CD4-positive, alpha-beta T cell treated with Interleukin-10 for 1 hour (primary cell): Measurements from ENCODE around the gene CACNB4.
"Not testable (repeated sequence)": the region's sequence is repeated elsewhere in the genome, so short reads cannot be mapped to it uniquely, and the experiment has no call there.

Experiments
- DNase-seq: peaks from one replicate; pipeline ENCODE4 v3.0.0-alpha.2; 2020

The CACNB4 gene

DNA sequence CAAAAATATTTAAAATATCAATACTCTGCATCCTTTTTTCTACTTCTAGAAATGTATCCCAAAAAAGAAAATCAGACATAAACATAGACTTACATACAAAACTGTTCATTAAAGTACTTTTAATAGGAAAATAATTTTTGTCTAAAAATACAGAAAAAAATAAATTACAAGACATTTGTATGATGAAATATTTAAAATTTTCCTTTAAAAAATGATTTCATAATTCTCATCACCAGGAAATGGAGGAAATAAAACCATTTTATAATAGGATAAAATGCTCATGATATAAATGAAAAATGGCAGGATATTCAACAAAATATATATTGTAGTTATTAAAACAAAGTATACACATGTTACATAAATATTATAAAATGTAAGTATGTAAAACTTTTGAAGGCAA lies 295.0 kb downstream of the CACNB4 start:
- no peak for DNase-seq

DNA sequence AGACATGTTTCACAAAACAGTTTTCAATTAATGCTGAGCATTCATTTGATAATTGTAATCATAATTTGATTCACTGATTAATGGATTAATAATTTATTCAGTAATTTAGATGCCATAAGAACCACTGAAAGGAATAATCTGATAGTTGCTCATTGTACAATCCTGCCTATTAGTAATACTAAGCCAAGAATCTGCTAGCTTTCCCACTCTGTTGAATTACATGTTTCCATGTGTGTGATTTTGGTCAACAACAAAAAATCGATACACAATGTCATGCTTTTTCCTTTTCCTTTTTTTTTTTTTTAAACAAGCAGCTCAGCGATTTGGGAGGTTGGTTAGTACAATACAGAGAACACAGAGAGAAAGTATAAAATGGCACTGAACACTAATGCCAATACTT lies 296.5 kb downstream of the CACNB4 start:
- DNase-seq: no peak

DNA sequence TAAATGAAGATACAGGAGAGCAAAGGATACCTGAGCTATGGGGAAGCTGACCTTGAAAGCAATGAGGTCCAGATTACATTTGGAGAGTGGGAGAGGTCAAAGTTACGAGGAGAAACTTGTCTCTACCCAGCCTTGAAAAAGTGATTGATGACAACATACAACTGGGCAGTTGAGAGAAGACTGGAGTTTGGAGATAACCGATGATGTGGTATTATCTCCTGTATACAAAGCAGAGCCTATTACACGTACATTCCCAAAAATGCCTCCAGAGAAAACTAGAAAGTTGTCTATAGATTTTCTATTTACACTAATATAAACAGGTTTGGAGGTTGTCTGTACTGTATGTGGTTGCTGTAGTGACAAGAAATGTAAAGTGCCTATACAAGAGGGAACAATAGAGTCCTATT lies 299.0 kb downstream of the CACNB4 start:
- no peak for DNase-seq

DNA sequence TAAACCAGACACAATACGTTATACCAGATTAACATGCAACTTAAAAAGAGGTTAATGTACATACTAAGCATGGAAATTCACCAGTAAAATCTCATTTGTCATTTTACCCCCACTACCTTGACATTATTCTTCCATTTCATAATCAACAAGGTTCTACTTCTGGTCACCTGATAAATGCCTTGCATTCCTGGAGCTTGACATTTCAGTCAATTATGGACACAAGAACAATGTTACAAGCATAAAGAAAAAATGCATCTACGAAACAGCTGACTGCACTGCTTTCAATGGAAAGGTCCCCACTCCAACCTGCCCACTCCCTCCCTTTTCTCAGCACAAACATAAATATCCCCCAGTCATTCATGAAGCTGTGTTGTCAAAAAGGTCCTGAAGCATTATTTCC lies 302.1 kb downstream of the CACNB4 start:
- no peak for DNase-seq

DNA sequence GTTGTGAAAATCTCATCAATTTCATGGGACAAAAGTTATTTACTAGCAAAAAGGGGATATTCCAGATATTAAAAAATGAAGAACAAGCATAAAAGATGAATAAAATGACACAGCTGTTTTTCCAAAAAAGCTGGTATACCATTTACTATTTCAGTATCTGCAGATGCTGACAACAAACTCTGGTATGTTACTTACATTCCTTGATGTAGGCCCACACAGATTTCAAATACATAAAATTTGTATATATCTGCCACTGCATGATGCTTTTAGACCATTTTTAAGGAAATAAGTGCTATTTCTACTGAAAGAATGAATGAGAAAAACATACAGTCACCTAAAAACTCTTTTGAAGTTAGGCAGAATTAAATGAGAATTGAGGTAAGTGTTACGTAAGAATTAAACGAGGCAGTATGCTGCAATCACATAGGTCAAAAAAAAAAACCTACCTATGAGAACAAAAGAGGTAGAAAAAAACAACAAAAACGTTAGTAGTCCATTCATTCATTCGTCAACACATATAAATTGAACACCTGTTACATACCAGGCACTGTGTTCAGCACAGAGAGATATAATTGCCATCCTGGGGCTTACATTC lies 303.1 kb downstream of the CACNB4 start:
- DNase-seq: no peak

- not testable (repeated sequence) for DNase-seq
Observed at GRCh38 chr2:151794422-151794821, 304.4 kb downstream of the CACNB4 start.

- DNase-seq: no peak
Observed at GRCh38 chr2:151793123-151793522, 305.7 kb downstream of the CACNB4 start.

DNA sequence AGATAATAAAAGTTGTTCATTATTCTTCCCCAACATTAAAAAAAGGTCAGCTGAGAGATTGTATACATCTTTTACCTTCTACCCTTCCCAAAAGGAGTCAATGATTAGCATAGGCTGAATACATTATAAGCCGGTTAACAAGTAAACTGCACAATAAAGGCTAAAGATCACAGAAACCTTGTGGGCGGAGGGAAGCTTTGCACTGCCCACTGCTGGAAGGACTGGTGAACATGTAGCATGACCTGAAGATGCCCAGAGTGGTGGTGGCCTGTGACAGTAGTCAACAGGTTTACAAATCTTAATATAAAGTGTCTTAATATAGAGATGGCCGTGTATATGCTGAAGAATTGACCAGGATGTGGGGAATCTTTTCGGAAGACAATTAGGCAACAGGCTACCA lies 306.3 kb downstream of the CACNB4 start:
- no peak for DNase-seq

- DNase-seq: no peak
Observed at GRCh38 chr2:151791545-151791944, 307.3 kb downstream of the CACNB4 start.

- DNase-seq: no peak
Observed at GRCh38 chr2:151790689-151791088, 308.2 kb downstream of the CACNB4 start.

- DNase-seq: no peak
Observed at GRCh38 chr2:151789055-151789834, 309.6 kb downstream of the CACNB4 start.

DNA sequence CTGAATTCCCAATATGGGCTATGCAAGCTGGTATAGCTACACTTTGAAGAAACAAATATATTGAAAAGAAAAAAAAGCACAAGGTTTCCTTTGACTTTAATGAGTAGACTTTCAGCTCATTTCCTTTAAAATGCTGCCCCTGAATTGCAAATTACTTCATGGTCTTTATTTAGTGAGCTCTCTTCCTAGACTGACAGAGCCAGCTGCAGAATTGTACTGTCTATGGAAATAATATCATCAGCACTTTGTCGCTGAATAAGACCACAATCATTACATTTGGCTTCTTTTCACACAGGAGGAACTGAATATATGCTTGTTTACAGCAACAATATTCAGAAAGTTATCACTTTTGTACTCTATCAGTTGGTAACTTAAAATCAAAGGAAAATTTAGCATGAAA lies 312.4 kb downstream of the CACNB4 start:
- DNase-seq: no peak

DNA sequence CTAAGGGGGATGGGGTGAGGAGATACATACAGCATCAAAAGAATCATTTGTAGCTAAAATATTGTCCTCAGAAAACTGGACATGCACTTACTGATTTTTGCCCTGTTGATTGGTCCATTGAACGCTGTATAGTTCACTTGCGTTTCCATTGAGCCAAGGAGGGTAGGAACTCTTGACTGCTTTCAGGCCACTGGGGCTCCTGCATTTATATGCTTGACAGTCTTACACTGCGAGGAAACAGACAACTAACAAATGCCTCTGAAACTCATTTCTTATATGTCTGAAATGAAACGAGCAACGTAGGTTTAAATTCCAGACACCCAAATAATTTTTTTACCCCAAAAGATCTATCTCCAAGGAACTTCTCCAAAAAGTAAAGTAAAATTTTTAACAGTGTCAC lies 312.8 kb downstream of the CACNB4 start:
- no peak for DNase-seq

GRCh38 chr2:151783133-151783520 lies 315.7 kb downstream of the CACNB4 start:
- no peak for DNase-seq
